HEK293T (cell line): ENCODE measurements around the gene TTC28.

ENCODE experiments used
- ARNT ChIP-seq: fragments of 450-650 bp; IDR thresholded peaks from 2 replicates; pipeline ENCODE4 v1.6.1; 2017; ENCODE audit warnings: mild to moderate bottlenecking
- BHLHE40 ChIP-seq: fragments of 450-650 bp; IDR thresholded peaks from 2 replicates; pipeline ENCODE4 v1.6.1; 2016; ENCODE audit warnings: mild to moderate bottlenecking, moderate library complexity, borderline replicate concordance
- ELF4 ChIP-seq: fragments of 450-650 bp; IDR thresholded peaks from 2 replicates; pipeline ENCODE4 v1.6.1; 2017; ENCODE audit warnings: antibody characterized with exemption
- FOXA1 ChIP-seq: fragments of 450-650 bp; IDR thresholded peaks from 2 replicates; pipeline ENCODE4 v1.6.1; 2016; ENCODE audit warnings: mild to moderate bottlenecking
- FOXM1 ChIP-seq: fragments of 450-650 bp; IDR thresholded peaks from 2 replicates; pipeline ENCODE4 v1.6.1; 2017; ENCODE audit warnings: mild to moderate bottlenecking, borderline replicate concordance
- HDGF ChIP-seq: fragments of 450-650 bp; IDR thresholded peaks from 2 replicates; pipeline ENCODE4 v1.6.1; 2017; ENCODE audit warnings: antibody characterized with exemption, borderline replicate concordance
- LEF1 ChIP-seq: fragments of 450-650 bp; IDR thresholded peaks from 2 replicates; pipeline ENCODE4 v1.6.1; 2017; ENCODE audit warnings: mild to moderate bottlenecking, borderline replicate concordance
- NFRKB ChIP-seq: fragments of 450-650 bp; IDR thresholded peaks from 2 replicates; pipeline ENCODE4 v1.6.1; 2016; ENCODE audit warnings: mild to moderate bottlenecking, moderate library complexity
- SP1 ChIP-seq: fragments of 450-650 bp; IDR thresholded peaks from 2 replicates; pipeline ENCODE4 v1.6.1; 2017

DNA sequence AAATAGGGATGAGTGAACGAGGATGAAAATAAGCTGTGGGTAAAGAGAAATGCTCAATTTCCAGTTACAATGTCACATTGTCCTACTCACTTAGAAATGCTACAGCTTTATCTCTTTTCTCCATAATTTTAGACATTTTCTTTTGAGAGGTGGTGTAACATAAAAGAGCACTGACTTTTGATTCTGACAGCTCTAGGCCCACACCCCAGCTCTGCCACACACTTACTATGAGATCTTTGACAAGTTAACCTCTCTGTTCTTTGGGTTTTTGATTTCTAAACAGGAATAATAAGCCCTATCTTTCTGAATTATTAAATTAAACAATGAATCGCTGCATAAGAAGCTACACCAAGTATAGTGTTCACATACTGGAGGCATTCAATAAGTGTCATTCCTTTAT is 532.2 kb downstream of the TTC28 start:
- TF ChIP-seq ARNT (no peak), FOXM1 (no peak), ELF4 (no peak), BHLHE40 (no peak), HDGF (no peak), LEF1 (no peak), SP1 (no peak), FOXA1 (no peak), NFRKB (no peak)
